ENCODE results near the gene SUCLG2.

SUCLG2 gene

GRCh38 chr3:67599821-67600220 lies 54.6 kb downstream of the SUCLG2 start:
- TF ChIP-seq SPI1 (IDR thresholded peaks at IDR 0.05; ENCODE audit: borderline replicate concordance, low read depth): no peak
- TF ChIP-seq REST (IDR thresholded peaks at IDR 0.05; ENCODE audit: insufficient replicate concordance, low read depth): no peak
- no peak for TF ChIP-seq GABPA (IDR thresholded peaks at IDR 0.05; ENCODE audit: low read depth)
- no peak for TF ChIP-seq CTCF (IDR thresholded peaks at IDR 0.05; ENCODE audit: insufficient read depth, low read length)
- TF ChIP-seq POLR2AphosphoS5 (IDR thresholded peaks at IDR 0.05; ENCODE audit: low read depth): no peak
- H3K27me3 ChIP-seq (ENCODE audit: insufficient read depth, poor library complexity, severe bottlenecking): no peaks in the 10 kb centered on the region
- no peak overlapping the region for H3K27ac ChIP-seq (replicated peaks)
- H3K4me3 ChIP-seq (replicated peaks; ENCODE audit: insufficient read depth, low read length): no peak overlapping the region
- no peak for DNase-seq (ENCODE audit: low read depth in 1 of 2, low spot score in 1 of 2)

- Histone ChIP-seq H3K4me3 (replicated peaks; ENCODE audit: insufficient read depth, low read length) (no peak overlapping the region), H3K27ac (replicated peaks) (no peak overlapping the region), H3K27me3 (ENCODE audit: insufficient read depth, poor library complexity, severe bottlenecking) (no peaks in the 10 kb centered on the region)
- TF ChIP-seq CTCF (IDR thresholded peaks at IDR 0.05; ENCODE audit: insufficient read depth, low read length): no peak
- no peak for TF ChIP-seq POLR2AphosphoS5 (IDR thresholded peaks at IDR 0.05; ENCODE audit: low read depth)
- TF ChIP-seq GABPA (IDR thresholded peaks at IDR 0.05; ENCODE audit: low read depth): no peak
- no peak for TF ChIP-seq SPI1 (IDR thresholded peaks at IDR 0.05; ENCODE audit: borderline replicate concordance, low read depth)
- no peak for TF ChIP-seq REST (IDR thresholded peaks at IDR 0.05; ENCODE audit: insufficient replicate concordance, low read depth)
- DNase-seq (ENCODE audit: low read depth in 1 of 2, low spot score in 1 of 2): no peak
Observed at GRCh38 chr3:67598814-67599556, 55.4 kb downstream of the SUCLG2 start.

- Histone ChIP-seq H3K27ac (replicated peaks) (no peak overlapping the region), H3K27me3 (ENCODE audit: insufficient read depth, poor library complexity, severe bottlenecking) (no peaks in the 10 kb centered on the region), H3K4me3 (replicated peaks; ENCODE audit: insufficient read depth, low read length) (no peak overlapping the region)
- no peak for DNase-seq (ENCODE audit: low read depth in 1 of 2, low spot score in 1 of 2)
- TF ChIP-seq CTCF (IDR thresholded peaks at IDR 0.05; ENCODE audit: insufficient read depth, low read length) (no peak), REST (IDR thresholded peaks at IDR 0.05; ENCODE audit: insufficient replicate concordance, low read depth) (no peak), SPI1 (IDR thresholded peaks at IDR 0.05; ENCODE audit: borderline replicate concordance, low read depth) (no peak), POLR2AphosphoS5 (IDR thresholded peaks at IDR 0.05; ENCODE audit: low read depth) (no peak), GABPA (IDR thresholded peaks at IDR 0.05; ENCODE audit: low read depth) (no peak)
Observed at GRCh38 chr3:67595424-67595823, 59.0 kb downstream of the SUCLG2 start.

All from HL-60 (cell line).